CD4-positive, alpha-beta T cell (primary cell): ENCODE measurements around the gene CHL1. TPM values are rescaled to one million over a fixed set of nuclear protein-coding genes. Genes with fewer than 3 reads are reported as not detected.
A peak's percentile ranks its signal among the peaks of the same experiment; 100 is the strongest.

Experiments
- ATAC-seq: fragments of 200-7000 bp; cut with Tn5 transposase; one replicate; pipeline ENCODE4 v1.10.0; 2022; ENCODE audit warnings: mild to moderate bottlenecking; ENCODE audit not compliant: poor library complexity
- CTCF ChIA-PET: fragments of 350-600 bp; sonication (Branson Sonifier 250); formaldehyde crosslinking; loops from one replicate; lab custom pipeline; 2021; ENCODE audit warnings: antibody characterized with exemption, inconsistent platforms; lab: Charles Lee
- POLR2A ChIA-PET: fragments of 350-600 bp; sonication (Branson Sonifier 250); formaldehyde crosslinking; loops from one replicate; lab custom pipeline; 2021; ENCODE audit warnings: antibody characterized with exemption, inconsistent platforms; lab: Charles Lee
- DNase-seq, 14 experiments: peaks; one replicate each; pipeline ENCODE4 v3.0.0-alpha.2; 2013 to 2020; ENCODE audit warnings: mixed read lengths in 2 of 14
- H3K27ac ChIP-seq, 2 donors: one replicate each; pipeline versions ENCODE4 v1.5.1 to v1.7.0; 2013; ENCODE audit warnings: low read length in 2 of 2, low read depth in 1 of 2, mild to moderate bottlenecking in 1 of 2
- H3K27me3 ChIP-seq, 2 experiments: 1 replicate in 1 of 2; 2 replicates in 1 of 2; pipeline versions ENCODE4 v1.6.1 to v1.7.0; 2013; ENCODE audit warnings: low read length in 2 of 2, control low read depth in 1 of 2, mild to moderate bottlenecking in 1 of 2, moderate library complexity in 1 of 2; ENCODE audit not compliant: insufficient read depth in 2 of 2, control insufficient read depth in 1 of 2
- H3K36me3 ChIP-seq: one replicate; pipeline ENCODE4 v1.6.1; 2013; ENCODE audit warnings: low read length, control low read depth; ENCODE audit not compliant: insufficient read depth
- H3K4me1 ChIP-seq: one replicate; pipeline ENCODE4 v1.6.1; 2013; ENCODE audit warnings: low read length, control low read depth; ENCODE audit not compliant: insufficient read depth
- H3K4me3 ChIP-seq: one replicate; pipeline ENCODE4 v1.5.1; 2013; ENCODE audit warnings: mild to moderate bottlenecking, low read length, moderate library complexity
- H3K9me3 ChIP-seq, 2 experiments: 1 replicate in 1 of 2; 2 replicates in 1 of 2; pipeline versions ENCODE4 v1.6.1 to v1.7.0; 2013; ENCODE audit warnings: low read length in 2 of 2, mild to moderate bottlenecking in 2 of 2, control low read depth in 1 of 2, moderate library complexity in 1 of 2; ENCODE audit not compliant: control insufficient read depth in 1 of 2, insufficient read depth in 1 of 2
- H3K27ac Mint-ChIP-seq: one replicate; pipeline ENCODE4 v1.8.0; 2020; ENCODE audit warnings: mixed read lengths
- H3K27me3 Mint-ChIP-seq: one replicate; pipeline ENCODE4 v1.8.0; 2021; ENCODE audit warnings: mixed read lengths
- H3K36me3 Mint-ChIP-seq: one replicate; pipeline ENCODE4 v1.8.0; 2021; ENCODE audit warnings: low read depth, mixed read lengths
- H3K4me1 Mint-ChIP-seq: one replicate; pipeline ENCODE4 v1.8.0; 2021; ENCODE audit warnings: low read depth, mixed read lengths
- H3K4me3 Mint-ChIP-seq: one replicate; pipeline ENCODE4 v1.8.0; 2020; ENCODE audit warnings: mild to moderate bottlenecking, mixed read lengths
- H3K9me3 Mint-ChIP-seq: one replicate; pipeline ENCODE4 v1.8.0; 2020; ENCODE audit warnings: mixed read lengths
- intact Hi-C, 2 experiments: fragments of 100-400 bp; cut with DNase I in 1 of 2; cut with micrococcal nuclease in 1 of 2; formaldehyde crosslinking; loops; one replicate each; pipeline versions ENCODE4 v1.15.1 to v1.9.0; 2023 to 2025; cut with DNase I, micrococcal nuclease
- total RNA-seq, 174 experiments: library from RNA in 2 of 174; stranded (reverse) in 2 of 174; gene quantifications; one replicate each; pipeline ENCODE4 v1.2.3 and lab custom pipeline; 2021 to 2026
- TF ChIP-seq, protein P1 (sequence below): fragments of 200-600 bp; IDR thresholded peaks from one replicate; pipeline ENCODE4 v1.8.0; 2022; ENCODE audit warnings: antibody characterized with exemption, mild to moderate bottlenecking

The CHL1 gene
- total RNA-seq, 2 experiments from 2014 or later: not detected

GRCh38 chr3:244041-244440 lies 47.5 kb downstream of the CHL1 start:
- Mint-ChIP-seq H3K27me3 (no peaks in the 10 kb centered on the region), H3K4me3 (no peak overlapping the region), H3K36me3 (no peaks in the 10 kb centered on the region), H3K4me1 (no peaks in the 10 kb centered on the region), H3K27ac (no peak overlapping the region), H3K9me3 (peaks cover 2% of the 10 kb centered on the region)
- Histone ChIP-seq H3K4me3 (no peak overlapping the region), H3K36me3 (no peaks in the 10 kb centered on the region), H3K9me3 (peaks cover 0 to 3% of the 10 kb centered on the region in 2 experiments), H3K4me1 (no peaks in the 10 kb centered on the region), H3K27ac (no peak overlapping the region), H3K27me3 (no peaks in the 10 kb centered on the region)
- TF ChIP-seq, protein P1, sequence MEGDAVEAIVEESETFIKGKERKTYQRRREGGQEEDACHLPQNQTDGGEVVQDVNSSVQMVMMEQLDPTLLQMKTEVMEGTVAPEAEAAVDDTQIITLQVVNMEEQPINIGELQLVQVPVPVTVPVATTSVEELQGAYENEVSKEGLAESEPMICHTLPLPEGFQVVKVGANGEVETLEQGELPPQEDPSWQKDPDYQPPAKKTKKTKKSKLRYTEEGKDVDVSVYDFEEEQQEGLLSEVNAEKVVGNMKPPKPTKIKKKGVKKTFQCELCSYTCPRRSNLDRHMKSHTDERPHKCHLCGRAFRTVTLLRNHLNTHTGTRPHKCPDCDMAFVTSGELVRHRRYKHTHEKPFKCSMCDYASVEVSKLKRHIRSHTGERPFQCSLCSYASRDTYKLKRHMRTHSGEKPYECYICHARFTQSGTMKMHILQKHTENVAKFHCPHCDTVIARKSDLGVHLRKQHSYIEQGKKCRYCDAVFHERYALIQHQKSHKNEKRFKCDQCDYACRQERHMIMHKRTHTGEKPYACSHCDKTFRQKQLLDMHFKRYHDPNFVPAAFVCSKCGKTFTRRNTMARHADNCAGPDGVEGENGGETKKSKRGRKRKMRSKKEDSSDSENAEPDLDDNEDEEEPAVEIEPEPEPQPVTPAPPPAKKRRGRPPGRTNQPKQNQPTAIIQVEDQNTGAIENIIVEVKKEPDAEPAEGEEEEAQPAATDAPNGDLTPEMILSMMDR: no peak
- intact Hi-C loops: no loop called here
- no peak for ATAC-seq
- no peak for DNase-seq
- POLR2A ChIA-PET: no interaction called here
- CTCF ChIA-PET: no interaction called here

DNA sequence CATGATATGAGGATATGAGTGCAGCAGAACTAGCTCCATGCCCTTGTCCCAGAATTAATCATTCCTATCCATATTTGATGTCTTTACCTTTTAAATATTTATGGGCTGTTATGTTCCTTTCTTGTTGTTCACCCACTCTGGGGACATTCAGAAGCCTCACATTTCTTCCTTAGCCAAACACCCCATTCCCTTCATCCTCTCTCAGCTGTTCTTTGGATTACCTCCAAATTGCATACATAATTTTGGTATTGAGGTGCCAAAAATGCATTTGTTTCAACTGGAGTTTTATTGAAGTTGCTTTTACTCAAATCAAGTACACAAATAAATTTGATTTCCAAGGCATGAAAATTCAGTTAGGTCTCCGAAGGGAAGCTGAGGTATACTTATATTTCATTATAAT lies 51.4 kb downstream of the CHL1 start:
- DNase-seq: no peak
- Mint-ChIP-seq H3K4me3 (no peak overlapping the region), H3K36me3 (no peaks in the 10 kb centered on the region), H3K27ac (no peak overlapping the region), H3K9me3 (no peaks in the 10 kb centered on the region), H3K4me1 (no peaks in the 10 kb centered on the region), H3K27me3 (no peaks in the 10 kb centered on the region)
- intact Hi-C loops: no loop called here
- no peaks in the 10 kb centered on the region for H3K36me3 ChIP-seq
- no peaks in the 10 kb centered on the region for H3K27me3 ChIP-seq
- H3K4me1 ChIP-seq: no peaks in the 10 kb centered on the region
- no peak for ATAC-seq
- H3K9me3 ChIP-seq: no peaks in the 10 kb centered on the region
- no peak overlapping the region for H3K4me3 ChIP-seq
- TF ChIP-seq, protein P1: no peak
- no peak overlapping the region for H3K27ac ChIP-seq
- CTCF ChIA-PET: no interaction called here
- POLR2A ChIA-PET: no interaction called here

DNA sequence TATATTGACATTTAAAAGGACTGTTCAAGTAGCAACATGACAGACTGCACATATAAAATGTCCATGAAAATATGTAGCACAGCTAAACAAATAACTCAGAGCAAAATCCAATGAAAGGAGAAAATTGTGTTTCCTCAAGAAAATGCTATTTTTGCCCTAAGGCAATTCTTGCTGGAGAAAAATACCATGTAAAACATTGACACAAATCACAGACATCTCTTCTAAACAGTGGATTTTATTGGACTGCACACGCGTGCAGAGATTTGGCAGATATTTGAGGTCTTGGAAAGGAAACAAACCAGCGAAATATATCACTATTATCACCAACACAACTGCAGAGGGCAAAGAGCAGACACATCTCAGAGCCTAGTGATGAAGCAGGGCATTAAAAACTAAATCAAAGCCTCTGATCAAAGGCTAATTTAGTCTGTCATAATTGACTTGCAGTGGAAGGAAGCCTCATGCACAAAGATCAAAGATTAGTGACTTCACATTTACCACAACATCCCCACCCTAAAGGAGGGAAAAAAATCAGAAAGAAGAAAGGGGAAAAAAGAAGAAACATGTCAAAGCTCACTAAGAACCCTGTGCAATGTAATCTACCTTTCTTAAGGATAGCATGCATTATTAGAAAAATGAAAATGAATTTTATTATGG lies 52.4 kb downstream of the CHL1 start:
- H3K27me3 ChIP-seq: no peaks in the 10 kb centered on the region
- H3K36me3 ChIP-seq: no peaks in the 10 kb centered on the region
- POLR2A ChIA-PET: no interaction called here
- TF ChIP-seq, protein P1: no peak
- Mint-ChIP-seq H3K4me1 (no peaks in the 10 kb centered on the region), H3K36me3 (no peaks in the 10 kb centered on the region), H3K27me3 (no peaks in the 10 kb centered on the region), H3K4me3 (no peak overlapping the region), H3K27ac (no peak overlapping the region), H3K9me3 (no peaks in the 10 kb centered on the region)
- H3K4me3 ChIP-seq: no peak overlapping the region
- CTCF ChIA-PET: no interaction called here
- intact Hi-C loops: no loop called here
- H3K27ac ChIP-seq: no peak overlapping the region
- no peaks in the 10 kb centered on the region for H3K4me1 ChIP-seq
- H3K9me3 ChIP-seq: no peaks in the 10 kb centered on the region
- DNase-seq: peak in 1 of 14 experiments; percentile 6
- no peak for ATAC-seq
